Activated naive CD8-positive, alpha-beta T cell treated with anti-CD3 and anti-CD28 coated beads for 36 hours (primary cell): ENCODE measurements around the gene FRMD8. TPM values are rescaled to one million over a fixed set of nuclear protein-coding genes. Genes with fewer than 3 reads are reported as not detected.

Experiments used
- DNase-seq: peaks from one replicate; pipeline ENCODE4 v3.0.0; 2021
- H3K27ac Mint-ChIP-seq: one replicate; pipeline ENCODE4 v1.8.0; 2022; ENCODE audit warnings: mild to moderate bottlenecking, moderate library complexity, mixed read lengths
- H3K27me3 Mint-ChIP-seq: one replicate; pipeline ENCODE4 v1.8.0; 2022; ENCODE audit warnings: mild to moderate bottlenecking, mixed read lengths
- H3K36me3 Mint-ChIP-seq: one replicate; pipeline ENCODE4 v1.8.0; 2021; ENCODE audit warnings: mild to moderate bottlenecking, mixed read lengths
- H3K4me1 Mint-ChIP-seq: one replicate; pipeline ENCODE4 v1.8.0; 2021; ENCODE audit warnings: mixed read lengths
- H3K4me3 Mint-ChIP-seq: one replicate; pipeline ENCODE4 v1.8.0; 2022; ENCODE audit warnings: mild to moderate bottlenecking, moderate library complexity, mixed read lengths
- H3K9me3 Mint-ChIP-seq: one replicate; pipeline ENCODE4 v1.8.0; 2022; ENCODE audit warnings: mixed read lengths
- total RNA-seq, 2 experiments: library from RNA; stranded (reverse); gene quantifications; one replicate each; pipeline ENCODE4 v1.2.3, GENCODE V29; 2021

FRMD8 gene
- total RNA-seq, 2 experiments from 2014 or later = 33.1 to 36.3 TPM

DNA sequence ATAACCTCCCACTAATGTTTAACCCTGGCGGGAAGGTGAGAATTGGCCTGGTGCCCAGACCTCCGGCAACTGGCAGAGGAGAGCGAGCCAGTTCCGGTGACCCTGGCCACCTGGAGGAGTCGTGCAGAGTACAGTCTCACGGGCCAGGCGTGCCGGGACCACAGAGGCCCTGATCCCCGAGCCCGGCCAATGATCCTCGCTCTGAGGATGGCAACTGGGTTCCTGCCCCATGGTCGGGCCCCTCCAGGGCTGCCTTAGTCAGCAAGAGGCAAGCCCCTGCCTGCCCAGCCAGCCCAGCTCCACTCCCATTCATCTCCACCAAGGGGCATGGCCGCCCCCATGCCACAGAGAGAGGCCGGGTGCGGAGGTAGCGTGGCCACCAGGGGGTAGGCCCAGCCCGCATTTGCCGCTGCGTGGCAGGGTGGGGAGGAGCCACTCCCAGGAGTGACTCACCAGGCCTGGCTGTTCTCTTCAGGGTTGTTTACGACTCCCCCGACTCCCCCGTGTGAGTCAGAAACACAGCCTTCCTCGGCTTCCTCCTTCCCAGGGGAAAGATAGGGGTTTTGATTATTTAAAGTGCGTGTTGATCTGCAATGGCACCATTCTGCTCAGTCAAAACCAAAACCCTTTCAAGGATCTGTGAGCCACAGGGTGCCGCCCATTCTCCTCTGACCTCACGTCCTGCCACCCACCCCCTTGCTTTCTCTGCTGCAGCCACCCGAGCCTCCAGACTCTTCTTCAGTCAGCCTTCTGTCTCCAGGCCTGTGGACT lies 4.2 kb upstream of the FRMD8 start, which contains the start of gene SLC25A45:
Gene SLC25A45 (minus strand): TSS at position 614 of the 771 bp plus-strand sequence. CDS start 695 bp downstream, outside the sequence.
- Mint-ChIP-seq H3K27ac (peak within 1 kb of the TSS; percentile 99), H3K4me3 (peak within 1 kb of the TSS; percentile 87), H3K9me3 (no peaks in the 10 kb centered on the region), H3K27me3 (no peaks in the 10 kb centered on the region), H3K36me3 (no peaks in the 10 kb centered on the region), H3K4me1 (peaks cover 50% of the 10 kb centered on the region)
- peak; percentile 95 for DNase-seq

DNA sequence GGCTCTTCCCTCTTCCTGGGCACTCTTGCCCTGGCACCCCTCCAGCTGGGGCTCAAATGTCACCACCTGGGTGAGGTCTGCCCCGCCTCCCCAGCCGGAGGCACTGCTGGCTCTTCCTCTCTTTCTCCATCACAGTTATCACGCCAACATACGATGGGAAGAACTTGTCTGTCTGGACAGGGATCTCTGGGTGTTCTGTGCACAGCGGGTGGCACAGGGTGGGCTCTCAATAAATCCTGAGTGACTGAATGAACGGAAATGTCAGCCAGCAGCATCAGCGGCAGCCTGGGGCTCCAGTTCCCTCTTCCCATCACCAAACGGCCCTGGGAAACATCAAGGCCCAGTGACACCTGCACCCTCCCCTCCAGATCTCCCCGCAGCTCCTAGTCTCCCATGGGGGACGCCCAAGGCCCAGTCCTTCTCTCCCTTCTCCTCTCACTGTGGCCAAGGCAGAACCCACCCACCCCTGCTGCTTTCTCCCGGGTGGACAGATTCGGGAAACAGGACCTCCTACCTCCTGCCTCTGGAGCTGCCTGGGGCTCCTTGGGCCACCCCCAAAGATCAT lies 3.6 kb upstream of the FRMD8 start:
- H3K27ac Mint-ChIP-seq = peak overlapping the region; percentile 99
- H3K4me1 Mint-ChIP-seq = peaks cover 51% of the 10 kb centered on the region
- no peaks in the 10 kb centered on the region for H3K9me3 Mint-ChIP-seq
- DNase-seq = no peak
- peak overlapping the region; percentile 87 for H3K4me3 Mint-ChIP-seq
- no peaks in the 10 kb centered on the region for H3K27me3 Mint-ChIP-seq
- peaks cover 1% of the 10 kb centered on the region for H3K36me3 Mint-ChIP-seq

GRCh38 chr11:65383778-65384177 lies 2.7 kb upstream of the FRMD8 start:
- Mint-ChIP-seq H3K36me3 (peaks cover 6% of the 10 kb centered on the region), H3K27me3 (no peaks in the 10 kb centered on the region), H3K4me3 (peak overlapping the region; percentile 64), H3K27ac (peak overlapping the region; percentile 99), H3K9me3 (no peaks in the 10 kb centered on the region), H3K4me1 (peaks cover 59% of the 10 kb centered on the region)
- no peak for DNase-seq

GRCh38 chr11:65384301-65384889 lies 2.0 kb upstream of the FRMD8 start:
- Mint-ChIP-seq H3K4me1 (peaks cover 64% of the 10 kb centered on the region), H3K36me3 (peaks cover 6% of the 10 kb centered on the region), H3K4me3 (peak overlapping the region; percentile 64), H3K9me3 (no peaks in the 10 kb centered on the region), H3K27me3 (no peaks in the 10 kb centered on the region), H3K27ac (peak overlapping the region; percentile 99)
- DNase-seq = peak; percentile 30

DNA sequence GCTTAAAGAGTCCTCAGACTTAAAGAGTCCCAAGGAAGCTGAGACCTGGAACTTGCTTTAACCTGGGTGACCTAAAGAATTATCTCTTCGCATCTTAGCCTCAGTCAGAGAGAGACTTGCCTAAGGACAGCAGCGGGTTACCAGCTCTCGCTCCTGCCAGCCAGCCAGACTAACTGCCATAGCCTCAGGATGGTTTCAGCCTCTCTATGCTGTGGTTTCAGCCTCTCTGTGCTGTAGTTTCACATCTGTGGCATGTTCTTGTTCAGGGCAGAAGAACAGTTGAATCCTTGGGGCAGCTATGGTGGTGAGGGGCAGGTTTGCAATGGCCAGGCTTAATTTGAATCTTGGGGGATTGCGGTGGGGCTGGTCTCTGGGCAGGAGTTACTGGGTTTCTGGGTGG lies 2.3 kb downstream of the FRMD8 start:
- peak overlapping the region; percentile 17 for H3K27ac Mint-ChIP-seq

DNA sequence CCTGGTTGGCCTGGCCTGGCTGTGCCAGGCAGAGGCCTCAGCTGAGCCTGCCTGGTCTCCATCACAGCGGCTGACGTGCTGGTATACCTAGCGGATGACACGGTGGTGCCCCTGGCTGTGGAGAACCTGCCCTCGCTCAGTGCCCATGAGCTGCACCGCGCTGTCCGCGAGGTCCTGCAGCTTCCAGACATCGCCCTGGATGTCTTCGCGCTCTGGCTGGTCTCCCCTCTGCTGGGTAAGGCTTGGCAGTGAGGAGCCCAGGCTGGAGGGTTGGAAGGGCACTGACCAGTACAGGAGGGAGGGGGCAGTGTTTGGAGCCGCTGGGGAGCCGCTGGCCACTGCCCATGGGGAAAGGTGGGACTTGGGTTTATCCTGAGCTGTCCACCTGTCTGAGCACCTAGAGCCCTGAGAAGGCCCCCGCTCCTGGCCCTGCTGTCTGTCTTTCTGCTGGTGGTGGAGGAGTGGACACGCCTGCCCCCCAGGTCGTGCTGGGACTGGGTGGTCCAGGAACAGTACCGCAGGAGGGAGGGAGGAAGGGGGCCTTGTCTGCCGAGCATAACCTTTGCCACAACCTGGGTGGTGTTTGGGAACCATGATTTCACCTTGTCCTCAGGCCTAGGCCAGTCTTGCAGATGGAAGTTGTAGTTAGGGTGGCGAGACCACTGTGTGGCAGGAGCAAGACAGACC lies 3.0 kb downstream of the FRMD8 start:
- no peak for DNase-seq
- H3K4me3 Mint-ChIP-seq = peak overlapping the region; percentile 22
- no peaks in the 10 kb centered on the region for H3K9me3 Mint-ChIP-seq
- peak overlapping the region; percentile 34 for H3K27ac Mint-ChIP-seq
- H3K36me3 Mint-ChIP-seq = peaks cover 6% of the 10 kb centered on the region
- H3K4me1 Mint-ChIP-seq = peaks cover 50% of the 10 kb centered on the region
- H3K27me3 Mint-ChIP-seq = no peaks in the 10 kb centered on the region

More for the DNA sequence above, 2.3 kb downstream of the FRMD8 start:
- Mint-ChIP-seq H3K4me1 (peaks cover 57% of the 10 kb centered on the region), H3K36me3 (peaks cover 6% of the 10 kb centered on the region), H3K9me3 (no peaks in the 10 kb centered on the region), H3K4me3 (peak overlapping the region; percentile 94), H3K27me3 (no peaks in the 10 kb centered on the region)
- DNase-seq = no peak

GRCh38 chr11:65390099-65390941 lies 3.9 kb downstream of the FRMD8 start:
- no peak for DNase-seq
- H3K4me1 Mint-ChIP-seq = peaks cover 42% of the 10 kb centered on the region
- H3K9me3 Mint-ChIP-seq = no peaks in the 10 kb centered on the region
- peaks cover 6% of the 10 kb centered on the region for H3K36me3 Mint-ChIP-seq
- no peaks in the 10 kb centered on the region for H3K27me3 Mint-ChIP-seq
- H3K4me3 Mint-ChIP-seq = peak overlapping the region; percentile 22
- peak overlapping the region; percentile 34 for H3K27ac Mint-ChIP-seq

DNA sequence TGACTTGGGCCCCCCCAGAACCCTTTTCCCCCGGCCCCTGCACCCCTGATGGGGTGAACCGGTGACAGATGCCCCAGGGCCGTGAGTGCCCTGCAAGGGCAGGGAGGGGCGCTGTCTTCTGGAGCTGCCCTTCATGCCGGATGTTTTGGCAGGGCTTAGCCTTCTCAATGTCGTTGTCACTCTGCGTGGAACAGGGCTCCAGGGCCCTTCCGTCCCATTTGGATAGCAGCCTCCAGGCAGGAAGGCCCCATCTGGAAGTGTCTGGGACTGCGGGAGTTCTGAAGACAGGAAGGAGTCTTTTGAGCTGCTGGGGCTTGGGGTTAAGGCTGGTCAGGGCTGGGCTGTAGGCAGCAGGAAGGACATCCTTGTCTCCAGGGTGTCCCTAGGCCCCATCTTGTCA lies 4.6 kb downstream of the FRMD8 start:
- Mint-ChIP-seq H3K27ac (no peak overlapping the region), H3K27me3 (no peaks in the 10 kb centered on the region), H3K9me3 (no peaks in the 10 kb centered on the region), H3K36me3 (peaks cover 6% of the 10 kb centered on the region), H3K4me3 (no peak overlapping the region), H3K4me1 (peaks cover 35% of the 10 kb centered on the region)
- DNase-seq = no peak

GRCh38 chr11:65392186-65392829 lies 5.9 kb downstream of the FRMD8 start:
- H3K9me3 Mint-ChIP-seq = no peaks in the 10 kb centered on the region
- no peak overlapping the region for H3K4me3 Mint-ChIP-seq
- H3K27ac Mint-ChIP-seq = no peak overlapping the region
- H3K4me1 Mint-ChIP-seq = peaks cover 32% of the 10 kb centered on the region
- no peak for DNase-seq
- H3K36me3 Mint-ChIP-seq = peaks cover 8% of the 10 kb centered on the region
- H3K27me3 Mint-ChIP-seq = no peaks in the 10 kb centered on the region

DNA sequence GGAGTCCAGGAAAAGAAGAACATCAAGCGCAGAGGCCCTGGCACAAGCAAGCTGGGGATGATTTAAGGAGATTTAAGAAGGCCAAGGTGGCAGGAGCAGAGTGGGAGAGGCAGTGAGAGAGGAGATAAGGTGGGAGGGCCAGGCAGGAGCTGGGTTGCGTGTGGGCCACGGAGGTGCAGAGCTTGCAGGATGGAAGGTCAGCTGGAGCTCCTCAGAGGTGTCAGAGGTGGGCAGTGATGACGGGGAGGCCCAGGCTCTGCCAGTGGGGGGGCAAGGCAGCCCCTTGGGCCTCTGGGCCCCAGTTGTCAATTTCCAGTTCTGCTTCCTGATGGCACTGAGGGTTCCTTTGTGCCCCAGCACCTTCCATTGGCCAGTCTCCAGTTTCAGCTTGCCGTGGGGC lies 6.5 kb downstream of the FRMD8 start:
- DNase-seq = no peak
- peaks cover 8% of the 10 kb centered on the region for H3K36me3 Mint-ChIP-seq

GRCh38 chr11:65393513-65394079 lies 7.2 kb downstream of the FRMD8 start:
- no peak overlapping the region for H3K27ac Mint-ChIP-seq

More for the DNA sequence above, 6.5 kb downstream of the FRMD8 start:
- no peaks in the 10 kb centered on the region for H3K9me3 Mint-ChIP-seq
- H3K27ac Mint-ChIP-seq = no peak overlapping the region
- H3K27me3 Mint-ChIP-seq = no peaks in the 10 kb centered on the region
- no peak overlapping the region for H3K4me3 Mint-ChIP-seq
- peaks cover 30% of the 10 kb centered on the region for H3K4me1 Mint-ChIP-seq

GRCh38 chr11:65394125-65394536 lies 7.7 kb downstream of the FRMD8 start:
- H3K4me1 Mint-ChIP-seq = peaks cover 19% of the 10 kb centered on the region

More at GRCh38 chr11:65393513-65394079, 7.2 kb downstream of the FRMD8 start:
- H3K4me3 Mint-ChIP-seq = no peak overlapping the region
- no peak for DNase-seq
- H3K36me3 Mint-ChIP-seq = peaks cover 4% of the 10 kb centered on the region
- peaks cover 25% of the 10 kb centered on the region for H3K4me1 Mint-ChIP-seq
- no peaks in the 10 kb centered on the region for H3K9me3 Mint-ChIP-seq
- H3K27me3 Mint-ChIP-seq = no peaks in the 10 kb centered on the region

GRCh38 chr11:65395961-65396530 lies 9.6 kb downstream of the FRMD8 start:
- Mint-ChIP-seq H3K4me1 (peaks cover 6% of the 10 kb centered on the region), H3K27me3 (no peaks in the 10 kb centered on the region), H3K27ac (no peak overlapping the region), H3K4me3 (no peak overlapping the region), H3K9me3 (no peaks in the 10 kb centered on the region), H3K36me3 (peaks cover 5% of the 10 kb centered on the region)
- DNase-seq = no peak

More at GRCh38 chr11:65394125-65394536, 7.7 kb downstream of the FRMD8 start:
- Mint-ChIP-seq H3K9me3 (no peaks in the 10 kb centered on the region), H3K36me3 (peaks cover 4% of the 10 kb centered on the region), H3K27me3 (no peaks in the 10 kb centered on the region), H3K27ac (no peak overlapping the region), H3K4me3 (no peak overlapping the region)
- DNase-seq = no peak
